ENCODE data around the gene ARFGEF3.
A peak's percentile ranks its signal among the peaks of the same experiment; 100 is the strongest.

Gene ARFGEF3

DNA sequence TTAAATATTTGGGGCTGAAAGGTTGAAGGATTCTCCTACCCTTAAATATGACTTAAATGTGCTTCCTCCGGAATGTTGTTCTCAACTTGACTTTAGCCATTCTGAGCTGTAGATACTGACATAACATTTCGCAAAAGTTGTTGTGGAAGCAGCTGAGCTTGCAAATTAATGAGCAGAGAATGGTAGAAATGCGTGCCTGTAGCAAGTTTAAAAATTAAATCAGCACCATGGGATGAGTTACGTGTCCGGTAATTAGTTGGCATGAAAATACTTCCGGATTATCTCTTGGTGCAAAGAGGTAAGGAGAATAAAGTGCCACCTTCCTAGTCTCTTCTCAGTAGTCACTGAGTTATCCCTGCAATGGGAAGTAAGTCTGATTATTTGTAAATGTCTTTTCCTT lies 80.2 kb downstream of the ARFGEF3 start:
- DNase-seq: no peak

DNA sequence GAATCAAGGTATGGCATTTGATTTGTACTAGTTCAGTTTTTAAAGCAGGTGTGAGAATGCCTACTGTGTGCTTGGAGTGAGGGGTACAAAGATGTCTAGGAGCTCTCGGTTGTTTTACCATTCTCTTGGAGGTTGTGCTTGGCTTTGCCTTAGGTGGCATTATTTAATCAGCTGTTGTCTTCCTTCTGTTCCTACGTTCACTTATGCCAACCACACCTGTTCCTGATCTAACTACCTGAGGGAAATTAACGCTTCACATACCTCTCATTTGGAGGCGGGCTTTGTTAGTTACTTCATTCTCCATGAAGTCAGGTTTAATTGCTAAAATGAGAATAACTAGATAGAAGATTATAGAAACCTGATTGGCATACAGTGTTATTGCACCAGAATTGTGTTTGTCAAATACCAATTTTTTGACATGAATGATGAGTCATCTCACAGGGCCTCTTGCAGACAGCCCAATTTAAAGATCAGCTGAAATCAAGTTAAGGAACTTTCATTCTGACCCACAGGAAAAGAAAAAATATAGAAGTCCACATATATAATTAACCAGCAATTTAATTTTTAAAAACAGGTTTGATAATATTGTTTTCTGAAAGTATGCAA lies 81.4 kb downstream of the ARFGEF3 start:
- DNase-seq: no peak

DNA sequence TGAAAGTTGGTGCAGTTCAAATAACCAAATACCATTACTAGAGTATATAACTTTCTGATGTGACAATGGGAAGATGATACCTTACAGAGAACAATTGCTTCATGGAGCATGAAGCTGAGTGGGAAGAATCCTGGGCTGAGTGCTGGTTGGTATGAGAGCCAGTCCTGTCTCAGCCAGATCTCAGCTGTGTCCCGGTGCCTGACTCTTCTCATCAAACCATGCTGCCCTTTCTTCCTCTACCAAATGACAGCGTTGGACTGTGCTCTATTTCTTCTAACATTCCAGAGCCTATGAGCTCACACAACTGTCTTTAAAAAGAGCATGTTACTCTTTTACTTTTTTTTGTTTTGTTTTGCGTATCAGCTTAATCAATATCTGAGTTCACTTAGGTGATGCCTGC lies 84.0 kb downstream of the ARFGEF3 start:
- no peak for DNase-seq

DNA sequence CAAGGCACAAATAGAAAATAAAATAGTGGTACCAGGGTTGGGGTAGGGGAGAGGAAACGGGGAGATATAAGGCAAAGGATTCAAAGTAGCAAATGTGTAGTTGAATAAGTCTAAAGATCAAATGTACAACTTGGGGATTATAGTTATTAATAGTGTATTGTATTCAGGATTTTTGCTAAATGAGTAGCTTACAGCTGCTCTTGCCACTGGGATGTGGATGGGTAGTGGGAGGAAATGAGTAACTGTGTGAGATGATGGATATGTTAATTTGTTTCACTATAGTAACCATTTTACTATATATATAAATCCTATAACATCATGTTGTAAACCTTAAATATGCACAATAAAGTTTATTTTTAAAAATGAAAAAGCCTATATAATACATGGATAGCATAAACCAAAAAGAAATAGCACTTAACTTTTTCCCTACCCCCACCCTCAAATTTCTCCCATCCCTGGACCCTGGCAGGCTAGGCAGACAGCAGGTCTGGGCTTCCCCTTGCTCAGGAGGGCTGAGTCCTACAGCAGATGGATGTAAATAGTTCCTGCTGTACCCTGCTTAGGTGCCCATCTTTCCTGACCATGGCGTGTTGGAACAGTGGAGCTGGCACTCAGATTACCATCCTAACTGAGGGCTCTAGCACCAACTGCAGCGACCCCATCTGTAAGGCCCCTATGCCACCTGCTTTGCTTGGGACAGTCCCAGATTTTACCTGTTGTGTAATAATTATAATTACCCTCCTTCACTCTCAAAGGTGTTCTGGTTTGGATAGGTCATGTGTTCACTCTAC lies 85.1 kb downstream of the ARFGEF3 start:
- no peak for DNase-seq

DNA sequence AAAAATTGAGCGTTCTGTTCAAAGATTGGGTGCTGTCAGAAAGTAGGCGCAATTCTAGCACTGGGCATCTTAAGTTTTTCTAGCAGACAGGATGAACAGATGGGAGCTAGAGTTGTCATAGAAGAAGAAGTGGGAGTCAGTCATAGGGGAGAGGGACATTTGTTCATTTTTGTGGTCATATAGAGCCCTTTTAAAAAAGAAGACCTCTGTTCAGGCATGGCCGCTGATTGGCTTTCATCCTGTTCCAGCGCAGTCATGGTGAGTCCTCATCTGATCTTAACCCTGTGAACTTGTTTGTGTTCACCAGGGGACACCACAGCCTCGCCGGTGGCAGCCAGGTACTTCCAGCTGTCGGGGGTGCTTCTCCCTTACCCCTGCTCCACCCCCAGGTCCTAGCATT lies 86.3 kb downstream of the ARFGEF3 start:
- DNase-seq: no peak

DNA sequence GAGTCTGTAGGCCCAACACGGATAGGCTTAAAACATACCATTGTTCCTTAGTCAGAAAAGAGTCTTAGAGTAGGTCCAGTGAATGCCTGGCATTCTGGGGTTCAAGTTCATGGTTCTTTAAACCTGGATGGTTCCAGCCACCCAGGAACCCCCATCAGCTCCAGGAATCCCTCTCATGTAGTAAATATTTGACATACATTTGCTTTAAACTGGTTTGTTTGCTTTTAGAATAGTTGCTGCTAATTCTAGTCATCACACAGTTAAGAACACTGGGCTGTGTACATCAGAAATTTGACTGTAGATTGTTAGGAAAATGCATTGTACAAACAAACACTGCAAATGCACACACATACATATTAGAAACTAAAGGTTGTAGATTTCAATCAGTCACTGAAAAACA lies 87.1 kb downstream of the ARFGEF3 start:
- DNase-seq: no peak

DNA sequence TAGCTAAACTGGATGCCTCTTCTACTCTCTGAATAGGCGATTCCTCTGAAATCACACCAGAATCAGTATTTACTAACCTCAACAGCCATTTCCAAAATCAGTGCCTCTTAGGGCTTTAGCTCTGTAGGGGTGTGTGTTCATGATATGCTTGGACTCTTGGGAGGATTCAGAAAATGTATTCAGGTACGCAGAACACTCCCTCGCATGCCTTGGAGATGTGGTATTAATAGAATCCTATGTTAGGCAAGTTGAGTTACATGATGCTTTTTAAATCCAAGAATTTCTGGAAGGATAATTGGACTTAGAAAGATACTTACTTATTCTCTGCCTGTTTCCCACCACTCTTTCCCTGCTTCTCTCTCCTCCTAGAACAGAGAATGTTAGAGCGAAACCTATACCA lies 88.3 kb downstream of the ARFGEF3 start:
- DNase-seq: no peak

DNA sequence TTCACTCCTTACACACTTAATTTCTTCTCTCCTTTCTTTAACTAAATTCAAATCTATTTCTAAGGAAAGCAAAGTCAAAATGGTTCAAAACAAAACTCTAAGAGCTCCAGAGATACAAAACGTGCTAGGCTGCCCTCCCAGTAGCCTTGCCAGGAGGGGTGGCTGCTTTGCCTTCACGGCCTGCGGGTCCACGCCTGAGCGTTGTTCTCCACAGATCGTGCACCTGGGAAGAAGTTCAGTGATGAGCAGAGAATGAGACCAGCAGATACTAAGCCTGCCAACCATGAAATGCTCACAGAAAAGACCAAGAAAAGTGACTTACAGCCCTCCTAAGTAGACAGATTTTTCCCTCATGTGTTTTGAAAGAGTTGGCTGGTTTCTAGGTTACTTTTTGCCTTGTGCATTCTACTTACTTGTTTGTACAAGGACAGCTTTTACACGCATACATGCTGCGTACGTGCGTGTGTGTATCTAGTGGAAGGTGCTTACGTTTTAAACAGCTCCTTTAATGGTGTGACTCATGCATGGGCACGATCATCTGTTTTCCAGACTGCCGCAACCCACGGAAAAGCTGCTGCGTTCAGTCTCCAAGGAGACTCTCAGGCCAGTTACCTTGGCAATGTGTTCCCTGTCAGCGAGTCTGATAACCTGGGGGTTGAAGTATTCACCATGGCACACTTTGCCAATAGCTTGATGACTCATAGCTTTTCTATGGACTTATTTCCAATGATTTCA lies 88.9 kb downstream of the ARFGEF3 start:
- DNase-seq: peak in 1 of 2 experiments; percentile 38

DNA sequence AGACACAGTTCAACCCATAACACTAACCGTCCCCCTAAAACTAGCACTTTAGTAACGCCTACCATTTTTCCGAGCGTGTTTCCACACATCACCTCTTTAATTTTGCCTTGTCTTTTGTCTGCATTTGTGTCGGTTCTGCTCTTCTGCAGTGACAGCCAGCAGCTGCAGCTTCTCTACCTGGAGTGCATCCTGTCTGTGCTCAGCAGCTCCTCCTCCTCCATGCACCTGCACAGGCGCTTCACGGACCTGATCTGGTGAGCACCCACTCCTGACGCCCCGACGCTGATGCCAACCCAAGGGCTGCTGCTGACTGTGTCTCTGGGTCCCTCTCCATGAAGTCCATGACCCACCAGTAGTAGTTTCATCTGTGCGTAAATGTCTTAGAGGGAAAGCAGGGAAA lies 92.0 kb downstream of the ARFGEF3 start:
- DNase-seq: no peak

DNA sequence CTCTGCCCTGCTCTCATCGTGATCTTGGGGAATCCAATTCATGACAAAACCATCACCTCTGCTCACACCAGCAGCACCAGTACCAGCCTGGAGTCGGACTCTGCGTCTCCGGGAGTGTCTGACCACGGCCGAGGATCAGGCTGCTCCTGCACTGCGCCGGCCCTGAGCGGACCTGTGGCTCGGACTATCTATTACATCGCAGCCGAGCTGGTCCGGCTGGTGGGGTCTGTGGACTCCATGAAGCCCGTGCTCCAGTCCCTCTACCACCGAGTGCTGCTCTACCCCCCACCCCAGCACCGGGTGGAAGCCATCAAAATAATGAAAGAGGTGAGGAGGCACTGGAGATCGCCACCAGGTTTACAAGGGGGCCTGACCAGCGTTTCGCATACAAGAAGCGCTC lies 93.7 kb downstream of the ARFGEF3 start:
- DNase-seq: no peak

DNA sequence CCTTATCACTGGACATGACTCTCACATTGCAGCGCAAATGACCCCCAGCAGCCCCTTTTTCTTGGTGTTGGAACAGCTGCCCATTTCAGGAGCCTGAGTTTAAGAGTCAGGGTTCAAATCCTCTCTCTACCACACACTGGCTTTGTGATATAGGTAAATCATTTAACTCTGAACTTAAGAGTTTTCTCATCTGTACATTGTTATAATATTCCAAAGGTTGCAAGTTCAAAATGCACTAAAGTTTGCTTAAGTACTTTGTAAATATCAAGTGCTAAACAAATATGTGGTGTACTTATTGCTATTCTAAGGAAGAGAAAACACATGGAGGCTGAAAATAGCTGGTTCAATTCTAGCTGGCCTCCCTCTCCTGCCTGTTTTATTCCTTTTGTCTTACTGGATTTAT lies 95.9 kb downstream of the ARFGEF3 start:
- no peak for DNase-seq

DNA sequence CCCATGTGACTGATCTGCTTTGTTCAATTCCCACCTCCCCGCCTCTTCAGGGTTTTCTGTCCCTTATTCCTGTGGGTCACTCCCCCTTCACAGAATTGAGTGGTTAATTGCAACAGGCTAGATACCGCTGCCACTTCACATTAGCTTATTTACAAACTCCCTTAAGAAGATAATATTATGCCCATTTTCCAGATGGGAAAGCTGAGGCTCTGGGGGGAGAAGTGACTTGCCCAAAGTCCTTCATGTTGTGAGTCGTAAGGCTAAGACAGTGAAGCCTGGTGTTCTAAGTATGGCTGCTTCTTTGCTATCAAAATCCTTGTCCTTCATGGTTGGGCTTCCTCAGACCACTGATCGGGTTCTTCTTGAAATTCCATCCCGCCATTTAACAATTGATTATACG lies 96.5 kb downstream of the ARFGEF3 start:
- DNase-seq: no peak

DNA sequence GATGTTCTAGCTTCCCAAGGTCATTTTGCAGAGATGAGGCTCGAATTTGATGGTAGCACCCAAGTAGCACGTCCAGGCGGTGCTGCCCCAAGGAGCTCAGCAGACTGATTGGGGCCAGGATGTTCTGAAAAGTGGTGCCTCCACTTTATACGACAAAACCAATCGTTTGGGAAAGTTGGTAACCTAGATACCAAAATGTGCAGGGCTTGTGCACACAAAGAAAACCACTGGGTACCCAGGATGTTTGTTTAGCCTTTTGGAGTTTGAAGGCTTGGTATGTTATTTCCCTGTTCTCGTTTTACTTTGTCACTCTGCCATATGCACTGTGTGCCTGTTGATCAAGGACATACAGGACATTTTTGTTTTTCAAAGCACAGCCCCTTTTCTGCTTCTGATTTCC lies 97.3 kb downstream of the ARFGEF3 start:
- DNase-seq: no peak

DNA sequence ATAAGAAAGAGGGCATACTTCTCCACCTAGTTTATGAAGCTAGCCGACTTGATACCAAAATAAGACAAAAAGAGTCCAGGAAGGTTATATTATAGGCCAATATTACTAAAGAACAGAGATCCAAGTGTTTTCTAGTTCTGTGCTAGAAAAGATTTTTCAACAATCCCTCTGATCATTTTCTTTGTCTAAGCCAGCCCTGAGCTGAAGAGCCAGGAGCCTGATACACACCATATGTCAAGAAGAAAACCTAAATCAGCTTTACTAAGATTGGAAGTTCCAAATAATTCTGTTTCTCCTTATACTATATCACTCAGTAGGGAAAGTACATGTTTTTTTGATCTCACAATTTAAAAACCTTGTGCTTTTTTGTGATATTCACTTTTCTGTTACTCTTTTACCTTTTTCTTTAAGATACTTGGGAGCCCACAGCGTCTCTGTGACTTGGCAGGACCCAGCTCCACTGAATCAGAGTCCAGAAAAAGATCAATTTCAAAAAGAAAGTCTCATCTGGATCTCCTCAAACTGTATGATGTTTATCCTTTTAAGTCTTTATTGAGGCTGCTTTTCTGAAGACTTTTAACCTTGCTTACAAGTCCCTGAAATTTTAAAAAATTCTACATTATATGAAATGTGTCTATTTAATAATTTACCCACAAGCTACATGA lies 99.5 kb downstream of the ARFGEF3 start:
- peak in 1 of 2 experiments; percentile 35 for DNase-seq

DNA sequence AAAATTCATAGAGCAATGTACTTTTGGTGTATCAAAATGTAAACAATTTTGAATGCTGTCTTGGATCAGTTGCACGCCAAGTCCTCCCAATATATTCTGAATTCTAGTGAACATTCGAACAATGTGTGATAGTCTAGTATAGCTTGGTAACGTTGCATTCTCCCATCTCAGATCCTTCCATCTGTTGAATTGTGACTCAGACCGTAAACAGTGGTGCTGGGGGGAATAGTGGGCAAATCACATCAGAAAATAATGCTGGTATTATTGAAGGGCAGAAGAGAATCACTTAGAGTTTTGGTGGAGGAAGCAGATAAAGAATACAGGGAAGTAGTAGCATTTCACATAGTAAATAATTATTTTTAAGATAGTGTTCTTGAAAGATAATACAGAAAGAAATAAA lies 102.2 kb downstream of the ARFGEF3 start:
- no peak for DNase-seq

DNA sequence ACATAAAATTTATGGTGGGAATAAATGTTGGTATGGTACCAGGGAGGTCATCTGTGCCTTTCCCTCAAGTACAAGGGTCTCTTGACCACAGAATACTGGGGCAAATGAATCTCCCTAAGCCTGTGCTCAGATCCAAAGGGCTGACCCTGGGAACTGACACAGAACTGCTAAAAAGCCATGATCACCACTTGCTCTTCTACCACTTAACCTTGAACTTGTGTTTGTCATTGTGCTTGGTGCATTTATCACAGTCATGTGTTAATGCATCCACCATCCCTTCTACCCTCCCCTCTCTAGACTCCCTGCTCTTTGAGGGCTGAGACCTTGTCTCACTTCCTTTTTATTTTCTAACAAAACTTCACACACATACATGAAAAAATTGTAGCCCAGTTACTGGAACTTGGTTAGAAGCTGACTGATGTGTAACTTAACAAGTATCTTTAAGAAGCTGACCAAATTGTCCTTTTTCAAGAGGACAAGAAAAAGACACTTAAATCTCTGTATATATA lies 102.7 kb downstream of the ARFGEF3 start:
- no peak for DNase-seq

DNA sequence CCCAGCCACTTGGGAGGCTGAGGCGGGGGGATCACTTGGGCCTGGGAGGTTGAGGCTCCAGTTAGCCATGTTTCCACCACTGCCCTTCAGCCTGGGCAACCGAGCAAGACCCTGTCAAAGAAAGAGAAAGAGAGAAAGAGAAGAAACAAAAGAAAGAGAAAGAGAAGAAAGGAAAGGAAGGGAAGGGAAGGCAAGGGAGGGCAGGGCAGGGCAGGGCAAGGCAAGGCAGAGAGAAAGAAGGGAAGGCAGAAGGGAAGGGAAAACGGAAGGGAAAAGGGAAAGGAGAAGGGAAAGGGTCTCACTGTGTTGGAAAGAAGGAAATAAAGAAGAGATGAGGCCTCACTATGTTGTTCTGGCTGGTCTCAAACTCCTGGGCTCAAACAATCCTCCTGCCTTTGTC lies 104.4 kb downstream of the ARFGEF3 start:
- no peak for DNase-seq

DNA sequence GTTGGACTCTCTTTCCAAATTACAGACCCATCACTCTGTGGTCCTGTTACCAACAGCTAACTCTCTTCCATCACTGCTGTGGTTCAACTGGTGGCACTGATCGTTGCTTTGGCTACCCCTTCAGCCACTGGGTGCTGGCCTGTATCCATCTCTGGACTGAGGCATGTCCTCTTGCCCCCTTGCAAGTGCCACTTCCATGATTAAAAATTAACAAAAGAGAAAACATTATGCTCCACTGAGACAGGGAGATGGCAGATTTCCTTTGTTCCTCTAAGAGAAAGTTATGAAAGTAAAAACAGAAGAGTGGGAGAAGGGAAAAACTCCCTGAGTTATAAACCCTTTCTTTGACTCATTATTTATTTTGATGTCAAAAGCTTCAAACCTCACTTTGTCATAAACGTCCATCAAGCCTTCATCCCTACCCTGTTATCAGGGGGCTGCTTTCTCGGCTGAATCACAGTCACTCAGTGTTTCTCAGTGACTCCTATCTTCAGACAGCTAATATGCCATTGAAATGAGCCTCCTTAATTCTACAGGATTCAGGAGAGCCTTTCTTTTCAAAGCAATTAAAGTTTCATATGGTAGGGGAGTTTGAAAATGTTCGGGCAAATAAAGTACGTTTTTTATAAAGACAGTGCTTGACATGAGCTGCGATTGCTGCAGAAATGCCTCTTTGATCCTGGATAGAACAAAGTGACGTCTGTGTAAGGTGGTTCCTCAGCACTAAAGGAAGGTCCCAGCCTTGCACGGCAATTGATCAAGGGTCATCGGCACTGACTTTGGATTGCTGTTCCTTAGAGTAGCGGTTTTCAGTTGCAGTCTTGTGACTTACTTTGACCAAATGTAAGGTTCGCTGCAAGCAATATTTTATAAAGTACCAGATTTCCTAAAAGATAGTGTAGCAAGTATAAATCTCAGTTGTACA lies 106.5 kb downstream of the ARFGEF3 start:
- no peak for DNase-seq

DNA sequence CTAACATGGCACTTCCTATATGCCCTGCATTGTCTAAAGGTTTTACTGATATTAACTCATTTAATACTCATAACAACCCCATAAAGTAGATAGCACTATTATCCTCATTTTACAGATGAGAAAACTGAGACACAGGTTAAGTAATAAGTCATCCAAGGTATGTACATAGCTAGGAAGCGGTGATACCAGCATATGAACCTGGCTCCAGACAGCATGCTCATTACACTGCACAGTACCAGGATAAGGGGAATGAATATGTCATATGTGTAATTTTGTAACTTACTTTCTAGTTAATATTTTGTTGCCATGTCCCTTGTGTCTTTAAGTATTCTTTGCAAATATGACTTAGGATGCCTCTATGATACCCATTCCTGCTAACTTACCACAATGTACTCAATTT lies 109.7 kb downstream of the ARFGEF3 start:
- no peak for DNase-seq

DNA sequence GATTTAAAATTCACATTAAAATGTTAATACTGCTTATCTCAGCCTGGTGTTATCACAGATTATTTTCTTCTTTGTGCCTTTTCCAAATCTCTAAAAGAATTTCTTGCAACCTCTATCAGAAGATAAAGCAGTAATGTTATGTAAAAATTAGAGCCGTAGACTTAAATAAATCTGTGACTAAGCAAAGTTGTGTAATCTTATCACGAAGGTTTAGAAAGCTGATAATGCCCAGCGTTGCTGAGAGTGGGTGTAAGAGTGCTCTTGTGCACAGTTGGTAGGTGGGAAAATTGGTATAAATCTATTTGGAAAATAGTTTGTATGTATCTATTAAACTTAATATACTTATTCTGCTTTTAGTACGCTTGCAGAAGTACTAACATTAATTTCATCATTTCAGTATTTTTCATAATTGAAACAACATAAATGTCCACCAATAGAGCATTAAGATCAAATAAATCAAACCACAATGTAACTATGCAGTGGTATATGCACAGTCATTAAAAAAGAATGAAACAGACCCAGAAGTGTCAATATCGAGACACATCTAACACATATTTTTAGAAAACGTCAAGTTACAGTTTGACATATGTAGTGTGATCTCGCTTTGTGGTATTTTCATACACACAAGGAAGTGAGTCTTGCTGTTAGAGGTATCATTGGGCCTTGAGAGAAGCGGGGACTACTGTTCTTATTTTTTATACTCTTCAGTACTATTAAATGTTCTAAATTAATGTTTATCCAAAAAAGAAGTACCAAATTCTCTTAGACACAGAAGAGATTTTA lies 111.0 kb downstream of the ARFGEF3 start:
- no peak for DNase-seq

DNA sequence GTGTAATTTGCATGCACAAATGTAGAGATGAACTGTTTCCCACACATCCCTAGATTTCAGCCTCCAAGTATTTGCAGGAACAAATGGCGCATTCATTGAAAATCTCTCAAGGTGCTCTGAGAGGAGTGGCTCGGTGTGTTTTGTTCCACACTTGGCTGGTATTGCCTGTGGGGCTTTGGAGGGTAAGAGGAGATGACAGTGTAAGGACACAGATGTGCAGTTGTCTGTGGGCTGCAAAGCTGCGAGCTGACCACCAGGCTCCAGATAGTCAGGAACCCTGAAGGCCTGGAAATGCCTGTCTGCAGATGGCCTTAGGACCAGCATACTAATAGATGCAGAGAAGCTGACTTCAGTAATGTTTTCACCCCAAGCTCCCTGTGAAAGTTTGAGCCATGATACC lies 114.2 kb downstream of the ARFGEF3 start:
- DNase-seq: no peak
